ENCODE measurements around the gene PCBD2.

Gene PCBD2

GRCh38 chr5:134892282-134892681 is 12.6 kb upstream of the PCBD2 start:
- H3K27me3 ChIP-seq (ENCODE audit: insufficient read depth, poor library complexity, severe bottlenecking) = no peaks in the 10 kb centered on the region
- no peaks in the 10 kb centered on the region for H3K4me1 ChIP-seq (ENCODE audit: insufficient read depth, poor library complexity, severe bottlenecking)
- H3K36me3 ChIP-seq (ENCODE audit: low read depth) = peaks cover 33% of the 10 kb centered on the region; the same call in 1 of the 2 replicates
- ATAC-seq (ENCODE audit: low read depth) (no peak), DNase-seq (ENCODE audit: low spot score) (no peak)
- no peak overlapping the region for H3K27ac ChIP-seq (ENCODE audit: poor library complexity, severe bottlenecking)
- no peaks in the 10 kb centered on the region for H3K9me3 ChIP-seq (ENCODE audit: severe bottlenecking)
- TF ChIP-seq, protein P1, sequence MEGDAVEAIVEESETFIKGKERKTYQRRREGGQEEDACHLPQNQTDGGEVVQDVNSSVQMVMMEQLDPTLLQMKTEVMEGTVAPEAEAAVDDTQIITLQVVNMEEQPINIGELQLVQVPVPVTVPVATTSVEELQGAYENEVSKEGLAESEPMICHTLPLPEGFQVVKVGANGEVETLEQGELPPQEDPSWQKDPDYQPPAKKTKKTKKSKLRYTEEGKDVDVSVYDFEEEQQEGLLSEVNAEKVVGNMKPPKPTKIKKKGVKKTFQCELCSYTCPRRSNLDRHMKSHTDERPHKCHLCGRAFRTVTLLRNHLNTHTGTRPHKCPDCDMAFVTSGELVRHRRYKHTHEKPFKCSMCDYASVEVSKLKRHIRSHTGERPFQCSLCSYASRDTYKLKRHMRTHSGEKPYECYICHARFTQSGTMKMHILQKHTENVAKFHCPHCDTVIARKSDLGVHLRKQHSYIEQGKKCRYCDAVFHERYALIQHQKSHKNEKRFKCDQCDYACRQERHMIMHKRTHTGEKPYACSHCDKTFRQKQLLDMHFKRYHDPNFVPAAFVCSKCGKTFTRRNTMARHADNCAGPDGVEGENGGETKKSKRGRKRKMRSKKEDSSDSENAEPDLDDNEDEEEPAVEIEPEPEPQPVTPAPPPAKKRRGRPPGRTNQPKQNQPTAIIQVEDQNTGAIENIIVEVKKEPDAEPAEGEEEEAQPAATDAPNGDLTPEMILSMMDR (IDR thresholded peaks at IDR 0.05; ENCODE audit: poor library complexity, severe bottlenecking) = no peak
- H3K4me3 ChIP-seq (ENCODE audit: severe bottlenecking) = no peak overlapping the region

DNA sequence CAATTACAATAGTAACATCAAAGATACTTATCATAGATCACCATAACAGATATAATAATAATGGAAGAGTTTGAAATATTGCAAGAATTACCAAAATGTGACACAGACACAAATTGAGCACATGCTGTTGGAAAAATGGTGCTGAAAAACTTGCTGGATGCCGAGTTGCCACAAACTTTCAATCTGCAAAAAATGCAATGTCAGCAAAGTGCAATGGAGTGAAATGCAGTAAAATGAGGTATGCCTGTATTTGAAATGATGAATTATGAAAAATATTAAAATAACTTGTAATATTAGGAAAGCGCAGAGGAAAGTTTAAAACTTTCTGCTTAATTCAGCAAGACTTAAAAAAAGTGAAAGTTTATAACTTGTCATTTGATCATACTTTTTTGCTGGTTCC is 12.0 kb upstream of the PCBD2 start:
- no peak for DNase-seq (ENCODE audit: low spot score)
- TF ChIP-seq, protein P1 (IDR thresholded peaks at IDR 0.05; ENCODE audit: poor library complexity, severe bottlenecking) = no peak
- no peak overlapping the region for H3K27ac ChIP-seq (ENCODE audit: poor library complexity, severe bottlenecking)
- ATAC-seq (ENCODE audit: low read depth) = no peak
- H3K4me1 ChIP-seq (ENCODE audit: insufficient read depth, poor library complexity, severe bottlenecking) = no peaks in the 10 kb centered on the region
- H3K36me3 ChIP-seq (ENCODE audit: low read depth) = peaks cover 33% of the 10 kb centered on the region; the same call in 1 of the 2 replicates
- H3K9me3 ChIP-seq (ENCODE audit: severe bottlenecking) = no peaks in the 10 kb centered on the region
- H3K4me3 ChIP-seq (ENCODE audit: severe bottlenecking) = no peak overlapping the region
- H3K27me3 ChIP-seq (ENCODE audit: insufficient read depth, poor library complexity, severe bottlenecking) = no peaks in the 10 kb centered on the region

GRCh38 chr5:134893748-134894505 is 11.0 kb upstream of the PCBD2 start:
- H3K36me3 ChIP-seq (ENCODE audit: low read depth) = peaks cover 29% of the 10 kb centered on the region
- H3K4me1 ChIP-seq (ENCODE audit: insufficient read depth, poor library complexity, severe bottlenecking) = no peaks in the 10 kb centered on the region
- DNase-seq (ENCODE audit: low spot score) (no peak), ATAC-seq (ENCODE audit: low read depth) (no peak)
- TF ChIP-seq, protein P1 (IDR thresholded peaks at IDR 0.05; ENCODE audit: poor library complexity, severe bottlenecking) = no peak
- no peak overlapping the region for H3K27ac ChIP-seq (ENCODE audit: poor library complexity, severe bottlenecking)
- H3K27me3 ChIP-seq (ENCODE audit: insufficient read depth, poor library complexity, severe bottlenecking) = no peaks in the 10 kb centered on the region
- H3K9me3 ChIP-seq (ENCODE audit: severe bottlenecking) = no peaks in the 10 kb centered on the region
- no peak overlapping the region for H3K4me3 ChIP-seq (ENCODE audit: severe bottlenecking)

DNA sequence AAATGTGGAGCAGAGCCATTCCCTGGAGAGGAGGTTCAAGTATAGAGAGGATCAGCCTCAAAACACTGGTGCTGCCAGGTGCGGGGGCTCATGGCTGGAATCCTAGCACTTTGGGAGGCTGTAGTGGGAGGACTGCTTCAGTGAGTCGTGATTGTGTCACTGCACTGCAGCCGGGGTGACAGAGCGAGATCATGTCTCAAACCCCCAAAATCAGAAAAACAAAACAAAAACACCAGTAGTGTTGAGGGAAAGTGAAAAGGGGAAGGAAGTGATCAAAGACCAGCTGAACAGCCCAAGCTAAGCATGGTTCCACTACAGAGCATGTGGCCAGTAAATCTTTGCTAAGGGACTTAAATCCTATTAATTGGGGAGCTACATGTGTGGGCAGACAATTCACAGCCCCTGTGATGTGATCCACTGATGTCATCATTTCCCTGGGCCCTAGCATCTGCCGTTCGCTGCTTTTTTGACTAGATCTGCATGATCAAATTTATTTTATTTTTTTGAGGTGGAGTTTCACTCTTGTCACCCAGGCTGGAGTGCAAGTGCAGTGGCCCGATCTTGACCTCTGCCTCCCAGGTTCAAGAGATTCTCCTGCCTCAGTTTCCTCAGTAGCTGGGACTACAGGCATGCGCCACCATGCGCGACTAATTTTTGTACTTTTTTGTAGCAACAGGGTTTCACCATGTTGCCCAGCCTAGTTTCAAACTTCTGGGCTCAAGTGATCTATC is 2.7 kb upstream of the PCBD2 start:
- H3K9me3 ChIP-seq (ENCODE audit: severe bottlenecking) = no peaks in the 10 kb centered on the region
- no peak overlapping the region for H3K27ac ChIP-seq (ENCODE audit: poor library complexity, severe bottlenecking)
- H3K36me3 ChIP-seq (ENCODE audit: low read depth) = peaks cover 20% of the 10 kb centered on the region
- DNase-seq (ENCODE audit: low spot score) (no peak), ATAC-seq (ENCODE audit: low read depth) (no peak)
- no peaks in the 10 kb centered on the region for H3K4me1 ChIP-seq (ENCODE audit: insufficient read depth, poor library complexity, severe bottlenecking)
- TF ChIP-seq, protein P1 (IDR thresholded peaks at IDR 0.05; ENCODE audit: poor library complexity, severe bottlenecking) = no peak
- no peaks in the 10 kb centered on the region for H3K27me3 ChIP-seq (ENCODE audit: insufficient read depth, poor library complexity, severe bottlenecking)
- no peak overlapping the region for H3K4me3 ChIP-seq (ENCODE audit: severe bottlenecking)

Measured in RWPE2 (cell line).